Activated CD4-positive, alpha-beta T cell treated with anti-CD3 and anti-CD28 coated beads for 36 hours (primary cell): ENCODE measurements around the gene MAP3K4. TPM values are rescaled to one million over a fixed set of nuclear protein-coding genes. Genes with fewer than 3 reads are reported as not detected.

ENCODE experiments used
- ATAC-seq: fragments of 200-7000 bp; cut with Tn5 transposase; one replicate; pipeline ENCODE4 v1.10.0; 2021; ENCODE audit warnings: mild to moderate bottlenecking, moderate library complexity
- CTCF ChIA-PET: fragments of 350-600 bp; sonication (Branson Sonifier 250); formaldehyde crosslinking; loops from one replicate; lab custom pipeline; 2021; ENCODE audit warnings: antibody characterized with exemption; lab: Charles Lee
- POLR2A ChIA-PET: fragments of 350-600 bp; sonication (Branson Sonifier 250); formaldehyde crosslinking; loops from one replicate; lab custom pipeline; 2021; ENCODE audit warnings: antibody characterized with exemption, inconsistent platforms; lab: Charles Lee
- DNase-seq: peaks from one replicate; pipeline ENCODE4 v3.0.0-alpha.2; 2020
- H3K27ac Mint-ChIP-seq: one replicate; pipeline ENCODE4 v1.8.0; 2021; ENCODE audit warnings: mixed read lengths
- H3K27me3 Mint-ChIP-seq: one replicate; pipeline ENCODE4 v1.8.0; 2021; ENCODE audit warnings: mixed read lengths
- H3K36me3 Mint-ChIP-seq: one replicate; pipeline ENCODE4 v1.8.0; 2021; ENCODE audit warnings: low read depth, mixed read lengths
- H3K4me1 Mint-ChIP-seq: one replicate; pipeline ENCODE4 v1.8.0; 2021; ENCODE audit warnings: mixed read lengths
- H3K4me3 Mint-ChIP-seq: one replicate; pipeline ENCODE4 v1.8.0; 2021; ENCODE audit warnings: mild to moderate bottlenecking, moderate library complexity, mixed read lengths
- H3K9me3 Mint-ChIP-seq: one replicate; pipeline ENCODE4 v1.8.0; 2021; ENCODE audit warnings: low read depth, mixed read lengths
- intact Hi-C, 2 experiments: fragments of 100-400 bp; cut with DNase I in 1 of 2; cut with micrococcal nuclease in 1 of 2; formaldehyde crosslinking; loops; one replicate each; pipeline versions ENCODE4 v1.14.2 to v1.15.1; 2022 to 2024; cut with DNase I, micrococcal nuclease
- total RNA-seq, 2 experiments: library from RNA; stranded (reverse); gene quantifications; one replicate each; pipeline ENCODE4 v1.2.3, GENCODE V29; 2021

The MAP3K4 gene
- total RNA-seq, 2 experiments from 2014 or later = 45.3 to 61.2 TPM

DNA sequence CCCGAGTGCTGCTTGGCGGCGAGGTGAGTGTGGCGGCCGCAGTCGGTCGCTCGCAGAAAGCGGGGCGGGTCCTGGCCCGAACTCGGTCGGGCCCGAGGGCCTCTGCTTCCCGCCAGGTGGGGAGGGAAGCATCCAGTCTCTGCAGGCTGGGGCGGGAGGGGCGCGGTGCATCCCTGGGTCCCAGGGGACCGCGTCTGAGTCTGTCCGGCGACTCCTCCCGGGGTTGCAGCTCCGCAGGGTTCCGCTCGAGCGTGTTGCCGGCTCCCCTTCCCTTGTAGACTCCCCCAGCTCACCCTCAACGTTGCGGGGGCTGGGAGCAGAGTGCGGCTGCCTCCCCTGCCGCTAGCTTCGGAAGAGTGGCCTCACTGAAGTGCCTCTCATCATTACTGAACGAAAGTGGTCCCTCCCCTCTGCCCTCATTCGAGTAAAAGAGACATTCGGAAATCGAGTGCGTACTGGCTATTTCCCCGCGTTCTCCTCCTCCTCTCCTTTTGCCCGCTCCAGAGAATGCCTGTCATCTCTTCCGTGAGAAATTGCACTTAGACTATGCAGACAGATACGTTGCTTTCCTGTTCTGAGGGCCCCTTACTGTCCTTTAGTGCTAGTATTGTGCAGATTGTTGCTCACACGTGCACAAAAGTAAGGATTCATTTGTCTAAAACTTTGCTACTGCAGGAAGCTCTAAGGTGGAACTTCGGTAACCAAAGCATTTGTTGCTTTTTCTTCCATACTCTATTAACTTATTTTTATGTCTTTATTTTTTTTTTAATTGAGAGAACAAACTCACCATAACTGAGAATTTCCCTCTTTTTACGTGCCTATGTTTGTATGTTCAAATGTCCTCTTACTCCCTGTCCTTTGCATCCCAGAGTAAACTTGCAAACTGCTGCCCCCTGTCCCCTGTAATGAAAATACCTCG, 751 bp downstream of the MAP3K4 start:
- no peaks in the 10 kb centered on the region for H3K27me3 Mint-ChIP-seq
- DNase-seq = peak; percentile 45
- CTCF ChIA-PET = interaction anchor here (0.7 to 2.4 kb wide), 9 partner anchors 10 to 379 kb away, joined by 3 to 16 read pairs (median 3); partner anchors contain the start of gene AGPAT4
- H3K4me1 Mint-ChIP-seq = peaks cover 37% of the 10 kb centered on the region
- POLR2A ChIA-PET = interaction anchor here (0.7 kb wide), 1 partner anchor 11 kb away, joined by 3 read pairs; no protein-coding TSS in a partner anchor
- peak overlapping the region; percentile 93 for H3K4me3 Mint-ChIP-seq
- intact Hi-C loops = loop anchor here (1.0 to 10.0 kb wide), 7 partner anchors 62 to 380 kb away; partner anchors contain the start of gene AGPAT4 (in 1 of the 2)
- peaks cover under 1% of the 10 kb centered on the region for H3K36me3 Mint-ChIP-seq
- peak; percentile 61 for ATAC-seq
- H3K9me3 Mint-ChIP-seq = no peaks in the 10 kb centered on the region
- peak overlapping the region; percentile 83 for H3K27ac Mint-ChIP-seq

DNA sequence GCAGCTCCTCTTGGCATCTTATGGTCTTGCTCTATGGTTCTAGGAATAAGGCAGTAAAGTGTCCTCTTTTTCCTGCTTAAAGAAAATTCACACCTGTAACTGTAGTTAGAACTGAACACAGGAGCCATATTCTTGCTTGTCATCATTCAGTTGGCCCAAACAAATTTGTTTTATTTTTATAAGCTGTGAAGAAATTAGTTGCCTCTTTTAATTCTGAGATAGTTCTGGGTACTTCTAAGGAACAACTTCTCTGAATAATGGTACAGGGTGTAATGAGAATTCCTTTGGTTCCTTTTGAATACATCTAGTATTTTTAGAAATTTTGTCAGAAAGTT, 1.4 kb downstream of the MAP3K4 start:
- peak overlapping the region; percentile 93 for H3K4me3 Mint-ChIP-seq
- no peaks in the 10 kb centered on the region for H3K9me3 Mint-ChIP-seq
- H3K36me3 Mint-ChIP-seq = peaks cover 5% of the 10 kb centered on the region
- peak overlapping the region; percentile 83 for H3K27ac Mint-ChIP-seq
- ChIA-PET POLR2A (interaction anchor here (0.7 kb wide), 1 partner anchor 11 kb away, joined by 3 read pairs; no protein-coding TSS in a partner anchor), CTCF (interaction anchor here (0.7 to 2.4 kb wide), 8 partner anchors 9 to 378 kb away, joined by 3 to 16 read pairs (median 4); no protein-coding TSS in a partner anchor)
- peaks cover 41% of the 10 kb centered on the region for H3K4me1 Mint-ChIP-seq
- no peak for ATAC-seq
- H3K27me3 Mint-ChIP-seq = no peaks in the 10 kb centered on the region
- no peak for DNase-seq
- intact Hi-C loops = loop anchor here (1.0 to 10.0 kb wide), 7 partner anchors 63 to 379 kb away; partner anchors contain the start of gene AGPAT4 (in 1 of the 2)

DNA sequence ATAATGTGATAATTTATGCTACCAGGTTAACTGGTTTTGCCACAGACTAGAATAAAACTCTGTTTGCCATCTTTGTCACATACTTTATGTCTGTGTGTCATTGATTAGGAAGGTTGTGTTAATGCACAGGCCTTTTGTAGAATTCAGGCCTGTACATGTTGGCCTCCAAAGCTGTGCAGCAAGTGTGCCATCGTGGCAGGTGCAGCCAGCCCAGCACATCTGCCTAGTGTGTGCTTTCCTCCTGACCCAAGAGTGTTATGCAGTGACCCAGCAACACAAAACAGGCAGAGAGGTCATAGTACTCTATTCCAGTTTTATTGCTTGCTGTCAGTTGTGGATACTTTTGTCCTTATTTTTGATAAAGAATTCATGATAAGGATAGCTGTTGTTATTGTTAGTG, 3.7 kb downstream of the MAP3K4 start:
- ChIA-PET POLR2A (no interaction called here), CTCF (no interaction called here)
- DNase-seq (no peak), ATAC-seq (no peak)
- H3K27me3 Mint-ChIP-seq = no peaks in the 10 kb centered on the region
- H3K4me1 Mint-ChIP-seq = peaks cover 51% of the 10 kb centered on the region
- no peak overlapping the region for H3K27ac Mint-ChIP-seq
- intact Hi-C loops = loop anchor here in 1 of 2 experiments (10.0 kb wide), 1 partner anchor 90 kb away; no protein-coding TSS in a partner anchor
- no peak overlapping the region for H3K4me3 Mint-ChIP-seq
- peaks cover 5% of the 10 kb centered on the region for H3K36me3 Mint-ChIP-seq
- no peaks in the 10 kb centered on the region for H3K9me3 Mint-ChIP-seq

DNA sequence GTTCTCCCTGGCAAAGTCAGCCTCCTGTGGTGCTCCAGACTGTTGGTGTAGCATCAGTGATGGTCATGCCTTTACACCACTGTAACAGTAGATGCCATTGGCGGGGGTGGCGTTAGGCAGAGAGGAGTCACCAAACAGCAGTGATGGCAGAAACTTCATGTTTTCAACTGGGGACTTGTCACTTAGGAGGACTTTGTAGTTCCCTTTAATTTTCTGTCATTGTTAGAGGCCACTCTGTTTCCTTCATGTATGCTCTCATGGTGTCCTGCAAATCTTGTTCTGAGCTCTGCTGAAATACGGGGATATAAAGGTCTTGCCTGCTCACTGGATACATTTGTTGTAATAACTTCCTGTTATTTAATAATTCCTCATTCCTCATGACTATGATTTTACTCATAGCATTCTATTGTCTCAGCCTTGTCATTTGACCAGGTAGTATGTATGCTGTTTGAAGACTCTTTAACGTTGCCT, 4.6 kb downstream of the MAP3K4 start:
- intact Hi-C loops = loop anchor here in 1 of 2 experiments (10.0 kb wide), 1 partner anchor 89 kb away; no protein-coding TSS in a partner anchor
- H3K4me1 Mint-ChIP-seq = peaks cover 51% of the 10 kb centered on the region
- H3K9me3 Mint-ChIP-seq = no peaks in the 10 kb centered on the region
- POLR2A ChIA-PET = no interaction called here
- CTCF ChIA-PET = no interaction called here
- no peaks in the 10 kb centered on the region for H3K27me3 Mint-ChIP-seq
- ATAC-seq = no peak
- peaks cover 5% of the 10 kb centered on the region for H3K36me3 Mint-ChIP-seq
- H3K27ac Mint-ChIP-seq = no peak overlapping the region
- no peak overlapping the region for H3K4me3 Mint-ChIP-seq
- DNase-seq = no peak

DNA sequence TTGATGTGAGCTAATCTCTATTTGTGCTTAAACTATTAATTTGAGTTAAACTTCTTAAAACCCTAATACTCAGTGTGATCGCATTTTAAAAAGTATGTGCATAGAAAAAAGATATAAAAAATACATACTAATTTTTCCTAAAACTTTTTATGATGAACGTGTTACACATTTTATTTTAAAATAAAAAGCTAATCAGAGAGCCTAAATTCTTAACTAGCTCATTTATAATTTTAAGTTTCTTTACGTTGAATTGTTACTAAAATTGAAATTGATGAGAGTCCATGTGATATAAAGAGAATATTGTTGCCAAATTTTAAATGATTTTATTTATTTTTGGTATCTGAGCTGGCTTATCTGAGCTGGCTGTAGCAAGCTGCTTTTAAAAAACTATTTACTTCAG, 6.6 kb downstream of the MAP3K4 start:
- ChIA-PET CTCF (interaction anchor here (1.3 to 2.3 kb wide), 2 partner anchors 12 to 13 kb away, joined by 3 to 11 read pairs; no protein-coding TSS in a partner anchor), POLR2A (no interaction called here)
- DNase-seq (no peak), ATAC-seq (no peak)
- Mint-ChIP-seq H3K4me3 (no peak overlapping the region), H3K9me3 (no peaks in the 10 kb centered on the region), H3K36me3 (peaks cover 5% of the 10 kb centered on the region), H3K27ac (no peak overlapping the region), H3K27me3 (no peaks in the 10 kb centered on the region), H3K4me1 (peaks cover 56% of the 10 kb centered on the region)
- intact Hi-C loops = loop anchor here in 1 of 2 experiments (10.0 kb wide), 1 partner anchor 87 kb away; no protein-coding TSS in a partner anchor

DNA sequence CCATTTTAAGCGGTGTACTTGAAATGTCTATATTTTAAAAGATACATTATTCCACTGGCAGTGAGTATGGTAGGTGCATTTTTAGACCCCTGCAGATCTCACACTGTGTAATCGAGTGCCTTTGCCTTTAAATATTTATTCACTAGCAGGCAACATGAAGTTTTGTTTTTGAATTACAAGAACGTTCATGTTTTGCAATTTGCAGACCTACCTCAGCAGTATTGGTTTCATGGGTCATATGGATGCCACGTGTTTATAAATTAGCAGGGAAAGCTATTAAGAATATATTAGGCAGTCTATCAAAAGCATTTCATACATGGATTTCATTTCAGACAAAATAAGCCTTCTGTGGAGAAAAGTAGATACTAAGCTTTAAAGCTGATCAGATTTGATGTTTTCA, 7.2 kb downstream of the MAP3K4 start:
- Mint-ChIP-seq H3K27ac (no peak overlapping the region), H3K27me3 (no peaks in the 10 kb centered on the region), H3K4me3 (no peak overlapping the region), H3K9me3 (no peaks in the 10 kb centered on the region), H3K4me1 (peaks cover 50% of the 10 kb centered on the region), H3K36me3 (peaks cover 5% of the 10 kb centered on the region)
- ATAC-seq (no peak), DNase-seq (no peak)
- ChIA-PET CTCF (interaction anchor here (0.8 to 2.3 kb wide), 3 partner anchors 12 to 372 kb away, joined by 3 to 11 read pairs (median 3); no protein-coding TSS in a partner anchor), POLR2A (no interaction called here)
- intact Hi-C loops = loop anchor here in 1 of 2 experiments (10.0 kb wide), 1 partner anchor 86 kb away; no protein-coding TSS in a partner anchor

DNA sequence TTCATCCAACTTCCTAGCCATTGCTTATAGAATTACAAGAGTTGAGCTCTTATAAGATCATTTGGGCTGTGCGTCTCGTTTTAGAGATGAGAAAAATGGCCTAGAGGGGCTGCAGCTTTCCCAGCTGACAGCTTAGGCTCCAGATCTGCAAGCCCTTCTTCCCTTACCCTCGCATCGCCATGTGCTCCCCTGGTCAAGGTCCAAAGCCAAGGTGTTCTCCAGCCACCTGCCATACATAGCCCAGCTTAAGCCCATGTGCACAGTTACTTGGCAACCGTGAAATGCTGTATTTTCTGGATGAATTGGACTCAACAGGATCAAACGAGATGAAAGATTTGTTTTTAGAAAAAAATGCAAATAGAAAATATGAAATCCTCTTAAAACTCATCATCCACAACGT, 7.9 kb downstream of the MAP3K4 start:
- no peak for ATAC-seq
- H3K9me3 Mint-ChIP-seq = no peaks in the 10 kb centered on the region
- no peak overlapping the region for H3K27ac Mint-ChIP-seq
- H3K36me3 Mint-ChIP-seq = peaks cover 5% of the 10 kb centered on the region
- H3K27me3 Mint-ChIP-seq = no peaks in the 10 kb centered on the region
- POLR2A ChIA-PET = no interaction called here
- DNase-seq = no peak
- CTCF ChIA-PET = interaction anchor here (0.8 to 2.3 kb wide), 2 partner anchors 12 to 372 kb away, joined by 3 to 11 read pairs; no protein-coding TSS in a partner anchor
- intact Hi-C loops = loop anchor here in 1 of 2 experiments (10.0 kb wide), 1 partner anchor 85 kb away; no protein-coding TSS in a partner anchor
- H3K4me1 Mint-ChIP-seq = peaks cover 43% of the 10 kb centered on the region
- no peak overlapping the region for H3K4me3 Mint-ChIP-seq

DNA sequence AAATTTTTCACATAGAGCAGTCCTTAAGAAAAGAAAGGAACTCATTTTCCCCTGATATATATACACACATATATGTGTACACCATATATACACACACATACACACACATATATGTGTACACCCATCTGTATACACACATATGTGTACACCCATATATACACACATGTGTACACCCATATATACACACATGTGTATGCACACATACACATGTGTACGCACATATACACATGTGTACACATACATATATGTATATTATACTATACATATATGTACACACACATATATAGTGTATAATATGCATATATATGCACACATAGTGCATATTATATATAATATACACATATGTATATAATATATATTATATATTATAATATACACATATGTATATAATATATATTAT, 9.1 kb downstream of the MAP3K4 start:
- no peak for ATAC-seq
- peaks cover 5% of the 10 kb centered on the region for H3K36me3 Mint-ChIP-seq
- peaks cover 36% of the 10 kb centered on the region for H3K4me1 Mint-ChIP-seq
- DNase-seq = no peak
- H3K9me3 Mint-ChIP-seq = no peaks in the 10 kb centered on the region
- H3K27ac Mint-ChIP-seq = no peak overlapping the region
- no peaks in the 10 kb centered on the region for H3K27me3 Mint-ChIP-seq
- intact Hi-C loops = no loop called here
- CTCF ChIA-PET = interaction anchor here (2.9 kb wide), 1 partner anchor 8 kb away, joined by 16 read pairs; the partner anchor contains the start of gene MAP3K4
- H3K4me3 Mint-ChIP-seq = no peak overlapping the region
- POLR2A ChIA-PET = no interaction called here

DNA sequence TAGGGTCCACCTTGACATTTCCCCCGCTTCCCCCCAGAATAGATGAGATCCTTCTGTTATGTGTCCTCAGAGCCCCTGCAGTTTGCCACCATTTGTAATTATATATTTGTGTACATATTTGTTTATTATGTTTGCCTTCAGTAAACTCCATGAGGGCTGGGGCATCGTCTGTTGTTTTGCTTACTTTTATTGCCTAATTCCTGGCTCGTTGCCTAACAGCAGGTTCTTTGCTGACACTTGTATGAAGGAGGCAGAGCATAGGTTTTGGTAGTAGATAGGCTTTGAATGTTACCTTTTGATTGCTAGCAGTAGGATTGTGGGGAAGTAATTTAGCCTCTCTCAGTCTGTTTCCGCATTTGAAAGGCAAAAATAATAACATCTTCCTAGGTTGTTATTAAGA, 9.9 kb downstream of the MAP3K4 start:
- H3K27me3 Mint-ChIP-seq = no peaks in the 10 kb centered on the region
- ATAC-seq (no peak), DNase-seq (no peak)
- H3K4me3 Mint-ChIP-seq = no peak overlapping the region
- no peaks in the 10 kb centered on the region for H3K9me3 Mint-ChIP-seq
- ChIA-PET POLR2A (interaction anchor here (0.6 kb wide), 1 partner anchor 33 kb away, joined by 3 read pairs; no protein-coding TSS in a partner anchor), CTCF (interaction anchor here (0.6 to 2.9 kb wide), 2 partner anchors 9 to 38 kb away, joined by 3 to 16 read pairs; partner anchors contain the start of gene MAP3K4)
- intact Hi-C loops = no loop called here
- peaks cover 5% of the 10 kb centered on the region for H3K36me3 Mint-ChIP-seq
- peaks cover 30% of the 10 kb centered on the region for H3K4me1 Mint-ChIP-seq
- H3K27ac Mint-ChIP-seq = no peak overlapping the region

DNA sequence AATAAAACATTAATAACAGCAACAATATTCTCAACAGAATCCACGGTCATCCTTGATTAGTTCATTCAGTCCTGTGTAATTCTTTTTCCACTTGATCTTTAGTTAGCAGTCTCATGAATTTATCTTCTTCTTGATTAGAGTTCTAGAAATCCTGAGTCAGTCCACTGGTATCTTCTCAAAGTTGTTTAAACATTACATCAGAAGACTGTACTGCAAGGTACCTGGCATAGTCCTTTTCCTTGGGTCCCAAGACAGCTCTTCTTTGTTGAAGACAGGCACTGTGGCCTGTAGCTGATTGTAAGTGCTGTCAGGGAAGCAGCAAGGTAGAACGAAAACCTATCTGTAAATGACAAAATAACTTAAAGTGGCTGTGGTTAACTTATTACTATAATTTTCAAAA, 11.8 kb downstream of the MAP3K4 start:
- no peaks in the 10 kb centered on the region for H3K27me3 Mint-ChIP-seq
- H3K27ac Mint-ChIP-seq = no peak overlapping the region
- no peaks in the 10 kb centered on the region for H3K9me3 Mint-ChIP-seq
- no peak overlapping the region for H3K4me3 Mint-ChIP-seq
- no peaks in the 10 kb centered on the region for H3K36me3 Mint-ChIP-seq
- ATAC-seq (no peak), DNase-seq (no peak)
- intact Hi-C loops = no loop called here
- H3K4me1 Mint-ChIP-seq = peaks cover 18% of the 10 kb centered on the region
- ChIA-PET POLR2A (no interaction called here), CTCF (interaction anchor here (2.9 kb wide), 1 partner anchor 11 kb away, joined by 16 read pairs; the partner anchor contains the start of gene MAP3K4)

DNA sequence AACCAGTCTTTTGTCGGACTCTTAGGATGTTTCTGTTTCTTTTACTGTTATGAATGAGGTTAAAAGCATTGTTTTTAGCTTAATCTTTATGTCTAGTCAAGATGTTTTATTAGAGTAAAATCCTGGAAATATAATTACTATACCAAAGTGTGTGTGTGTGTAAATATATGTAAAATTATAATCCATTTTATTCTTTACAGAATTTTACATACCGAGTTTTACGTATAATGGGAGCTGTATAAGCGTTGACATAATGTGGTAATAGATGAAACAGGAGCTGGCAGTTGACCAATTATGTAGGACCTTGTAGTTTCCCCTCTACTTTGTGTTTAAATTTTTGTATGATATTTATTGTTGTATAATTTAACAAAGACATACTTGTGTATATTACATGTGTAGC, 16.7 kb downstream of the MAP3K4 start:
- H3K9me3 Mint-ChIP-seq = no peaks in the 10 kb centered on the region
- intact Hi-C loops = no loop called here
- no peak overlapping the region for H3K27ac Mint-ChIP-seq
- ATAC-seq = no peak
- ChIA-PET POLR2A (no interaction called here), CTCF (interaction anchor here (1.2 to 1.8 kb wide), 2 partner anchors 78 to 363 kb away, joined by 3 to 4 read pairs; no protein-coding TSS in a partner anchor)
- peaks cover 19% of the 10 kb centered on the region for H3K4me1 Mint-ChIP-seq
- no peak overlapping the region for H3K4me3 Mint-ChIP-seq
- no peak for DNase-seq
- no peaks in the 10 kb centered on the region for H3K27me3 Mint-ChIP-seq
- peaks cover 4% of the 10 kb centered on the region for H3K36me3 Mint-ChIP-seq
